ENCODE results near the gene BCAP29. TPM values are rescaled to one million over a fixed set of nuclear protein-coding genes. Genes with fewer than 3 reads are reported as not detected.

BCAP29 gene
- total RNA-seq, 1 donor from 2014 or later, result 73.0 TPM

DNA sequence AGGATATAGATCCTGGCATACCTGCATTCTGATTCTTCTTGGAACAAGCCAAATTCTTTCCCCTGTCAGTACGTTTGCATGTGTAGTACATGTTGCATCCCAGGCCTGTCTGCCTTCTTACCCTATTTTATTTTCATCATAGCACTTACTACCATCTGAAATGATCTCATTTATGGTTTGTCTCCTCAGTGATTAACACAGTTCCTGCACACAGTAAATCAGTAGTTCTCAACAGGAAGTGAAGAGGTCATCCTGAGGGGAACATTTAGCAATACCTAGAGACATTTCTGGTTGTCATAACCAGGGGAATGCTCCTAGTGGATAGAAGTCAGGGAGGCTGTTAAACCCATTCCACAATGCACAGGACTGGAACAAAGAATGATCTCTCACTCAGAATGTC is 42.4 kb downstream of the BCAP29 start:
- H3K4me3 Mint-ChIP-seq (ENCODE audit: unreplicated experiment), result no peak overlapping the region
- DNase-seq (ENCODE audit: low spot score), result no peak
- H3K9me3 Mint-ChIP-seq (ENCODE audit: low read depth), result peaks cover 5% of the 10 kb centered on the region
- H3K27ac Mint-ChIP-seq (ENCODE audit: unreplicated experiment), result no peak overlapping the region
- TF ChIP-seq CTCF (IDR thresholded peaks at IDR 0.05), result no peak
- H3K36me3 Mint-ChIP-seq (ENCODE audit: low read depth), result peaks cover 4% of the 10 kb centered on the region
- no peaks in the 10 kb centered on the region for H3K4me1 Mint-ChIP-seq (ENCODE audit: low read depth)
- H3K27me3 Mint-ChIP-seq (ENCODE audit: low read depth), result no peaks in the 10 kb centered on the region

DNA sequence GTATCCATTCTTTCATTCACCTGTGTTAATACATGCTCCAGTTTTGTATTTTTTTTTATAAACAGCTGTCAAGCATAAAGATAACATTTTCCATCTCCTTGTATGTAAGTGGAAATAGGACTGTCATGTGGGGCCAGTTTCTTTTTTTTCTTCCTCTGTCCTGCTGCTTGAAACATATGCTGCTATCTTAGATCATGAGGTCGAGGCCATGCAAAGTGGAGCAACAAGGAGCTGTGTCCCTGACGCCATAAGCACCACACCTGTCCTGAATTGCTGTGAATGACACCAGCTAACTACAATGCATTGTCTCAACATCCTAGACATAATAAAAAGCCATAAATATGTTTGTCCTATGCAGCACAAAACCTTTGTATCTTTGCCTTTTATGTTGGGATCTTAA is 42.8 kb downstream of the BCAP29 start:
- no peak for TF ChIP-seq CTCF (IDR thresholded peaks at IDR 0.05)
- H3K4me3 Mint-ChIP-seq (ENCODE audit: unreplicated experiment), result no peak overlapping the region
- no peaks in the 10 kb centered on the region for H3K27me3 Mint-ChIP-seq (ENCODE audit: low read depth)

GRCh38 chr7:107627002-107627401 is 47.0 kb downstream of the BCAP29 start:
- H3K4me1 Mint-ChIP-seq (ENCODE audit: low read depth), result no peaks in the 10 kb centered on the region
- peaks cover 2% of the 10 kb centered on the region for H3K36me3 Mint-ChIP-seq (ENCODE audit: low read depth)
- TF ChIP-seq CTCF (IDR thresholded peaks at IDR 0.05), result no peak
- H3K27ac Mint-ChIP-seq (ENCODE audit: unreplicated experiment), result no peak overlapping the region
- no peak overlapping the region for H3K4me3 Mint-ChIP-seq (ENCODE audit: unreplicated experiment)
- no peak for DNase-seq (ENCODE audit: low spot score)
- H3K27me3 Mint-ChIP-seq (ENCODE audit: low read depth), result no peaks in the 10 kb centered on the region
- H3K9me3 Mint-ChIP-seq (ENCODE audit: low read depth), result peaks cover 5% of the 10 kb centered on the region

More for the DNA sequence above, 42.8 kb downstream of the BCAP29 start:
- Mint-ChIP-seq H3K36me3 (ENCODE audit: low read depth) (peaks cover 4% of the 10 kb centered on the region), H3K27ac (ENCODE audit: unreplicated experiment) (no peak overlapping the region), H3K4me1 (ENCODE audit: low read depth) (no peaks in the 10 kb centered on the region), H3K9me3 (ENCODE audit: low read depth) (peaks cover 5% of the 10 kb centered on the region)
- DNase-seq (ENCODE audit: low spot score), result no peak

- Mint-ChIP-seq H3K9me3 (ENCODE audit: low read depth) (peaks cover 5% of the 10 kb centered on the region), H3K36me3 (ENCODE audit: low read depth) (peaks cover 2% of the 10 kb centered on the region), H3K27ac (ENCODE audit: unreplicated experiment) (no peak overlapping the region), H3K4me1 (ENCODE audit: low read depth) (no peaks in the 10 kb centered on the region), H3K4me3 (ENCODE audit: unreplicated experiment) (no peak overlapping the region), H3K27me3 (ENCODE audit: low read depth) (no peaks in the 10 kb centered on the region)
- no peak for TF ChIP-seq CTCF (IDR thresholded peaks at IDR 0.05)
- DNase-seq (ENCODE audit: low spot score), result no peak
Observed at GRCh38 chr7:107628461-107629064, 48.5 kb downstream of the BCAP29 start.

GRCh38 chr7:107630342-107630741 is 50.3 kb downstream of the BCAP29 start:
- Mint-ChIP-seq H3K36me3 (ENCODE audit: low read depth) (peaks cover 3% of the 10 kb centered on the region), H3K4me1 (ENCODE audit: low read depth) (peaks cover 3% of the 10 kb centered on the region), H3K27ac (ENCODE audit: unreplicated experiment) (no peak overlapping the region)

More at GRCh38 chr7:107630342-107630741, 50.3 kb downstream of the BCAP29 start:
- no peaks in the 10 kb centered on the region for H3K27me3 Mint-ChIP-seq (ENCODE audit: low read depth)
- TF ChIP-seq CTCF (IDR thresholded peaks at IDR 0.05), result no peak
- no peak for DNase-seq (ENCODE audit: low spot score)
- no peak overlapping the region for H3K4me3 Mint-ChIP-seq (ENCODE audit: unreplicated experiment)
- H3K9me3 Mint-ChIP-seq (ENCODE audit: low read depth), result peaks cover 5% of the 10 kb centered on the region
